Subcutaneous adipose tissue (tissue), 4 donors: ENCODE results near the gene SYCE3. TPM values are rescaled to one million over a fixed set of nuclear protein-coding genes. Genes with fewer than 3 reads are reported as not detected.

Source experiments
- total RNA-seq, 4 donors: library from RNA; depleted of rRNA; stranded (reverse); fragments of >200 nt; gene quantifications; one replicate each; pipeline ENCODE4 v1.1.0, GENCODE V29; 2016
- TF ChIP-seq, protein P1 (sequence below): fragments of 450-650 bp; IDR thresholded peaks from one replicate; pipeline ENCODE4 v1.5.1; 2016; ENCODE audit warnings: low read depth, mild to moderate bottlenecking, control low read depth, antibody characterized with exemption, moderate library complexity

The SYCE3 gene
- total RNA-seq, 4 donors from 2014 or later = 2.2 to 3.3 TPM; not detected in 2

DNA sequence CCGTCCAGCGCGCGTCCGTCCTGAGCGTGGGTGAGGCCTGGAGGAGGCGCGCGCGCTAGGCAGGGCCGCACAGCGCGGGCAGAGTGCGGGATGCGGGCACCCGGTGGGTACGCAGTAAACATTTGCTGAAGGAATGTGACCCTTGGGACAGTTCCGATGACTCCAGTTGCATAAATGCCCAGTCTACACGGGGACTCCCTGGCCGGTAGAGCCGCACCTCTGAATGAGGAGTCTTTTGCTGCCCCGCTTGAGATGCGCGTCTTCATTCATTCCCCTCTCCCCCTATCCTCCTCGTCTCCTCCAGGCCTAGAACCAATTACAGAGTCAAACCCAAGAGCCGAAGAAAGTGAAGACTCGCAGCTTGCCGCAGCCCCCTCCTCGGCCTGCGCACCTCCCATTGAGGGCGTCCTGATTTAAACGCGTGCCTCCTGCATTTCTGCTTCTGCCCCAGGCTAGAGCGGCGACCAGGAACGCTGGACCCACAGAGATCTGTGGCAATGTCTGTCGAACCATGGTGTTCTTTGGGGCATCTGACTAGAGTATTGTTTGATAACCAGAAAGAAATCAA is 20.7 kb upstream of the SYCE3 start:
- TF ChIP-seq, protein P1, sequence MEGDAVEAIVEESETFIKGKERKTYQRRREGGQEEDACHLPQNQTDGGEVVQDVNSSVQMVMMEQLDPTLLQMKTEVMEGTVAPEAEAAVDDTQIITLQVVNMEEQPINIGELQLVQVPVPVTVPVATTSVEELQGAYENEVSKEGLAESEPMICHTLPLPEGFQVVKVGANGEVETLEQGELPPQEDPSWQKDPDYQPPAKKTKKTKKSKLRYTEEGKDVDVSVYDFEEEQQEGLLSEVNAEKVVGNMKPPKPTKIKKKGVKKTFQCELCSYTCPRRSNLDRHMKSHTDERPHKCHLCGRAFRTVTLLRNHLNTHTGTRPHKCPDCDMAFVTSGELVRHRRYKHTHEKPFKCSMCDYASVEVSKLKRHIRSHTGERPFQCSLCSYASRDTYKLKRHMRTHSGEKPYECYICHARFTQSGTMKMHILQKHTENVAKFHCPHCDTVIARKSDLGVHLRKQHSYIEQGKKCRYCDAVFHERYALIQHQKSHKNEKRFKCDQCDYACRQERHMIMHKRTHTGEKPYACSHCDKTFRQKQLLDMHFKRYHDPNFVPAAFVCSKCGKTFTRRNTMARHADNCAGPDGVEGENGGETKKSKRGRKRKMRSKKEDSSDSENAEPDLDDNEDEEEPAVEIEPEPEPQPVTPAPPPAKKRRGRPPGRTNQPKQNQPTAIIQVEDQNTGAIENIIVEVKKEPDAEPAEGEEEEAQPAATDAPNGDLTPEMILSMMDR = no peak

GRCh38 chr22:50582493-50583293 is 20.0 kb upstream of the SYCE3 start, which contains the start of gene CHKB:
TSS of gene CHKB (minus strand) at chr22:50582849. CDS start at chr22:50582781, 68 bp downstream.
- TF ChIP-seq, protein P1 = no peak

DNA sequence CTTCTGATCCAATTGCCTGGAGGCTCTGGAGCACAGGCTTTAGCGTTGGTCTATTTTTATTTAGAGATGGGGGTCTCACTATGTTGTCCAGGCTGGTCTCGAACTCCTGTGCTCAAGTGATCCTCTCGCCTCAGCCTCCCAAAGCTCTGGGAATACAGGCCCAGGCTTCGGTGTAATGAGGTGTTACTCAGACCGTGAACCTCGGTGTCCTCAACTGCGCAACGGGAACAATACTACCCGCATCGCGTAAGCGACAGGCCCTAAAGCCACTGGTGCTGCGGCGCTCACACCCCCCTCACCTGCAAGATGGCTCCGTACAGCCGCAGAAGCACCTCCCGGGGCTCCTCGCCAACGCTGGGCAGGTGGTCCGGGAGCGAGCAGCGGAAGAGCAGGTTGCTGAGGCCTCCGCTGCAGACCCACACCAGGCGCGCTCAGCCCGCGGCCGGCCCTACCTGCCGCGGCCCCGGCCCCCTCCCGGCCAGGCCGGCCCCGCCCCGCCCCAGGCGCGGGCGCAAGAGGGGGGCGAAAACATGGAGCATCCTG is 19.3 kb upstream of the SYCE3 start:
- TF ChIP-seq, protein P1 = no peak

GRCh38 chr22:50581031-50581949 is 18.6 kb upstream of the SYCE3 start:
- TF ChIP-seq, protein P1 = no peak

DNA sequence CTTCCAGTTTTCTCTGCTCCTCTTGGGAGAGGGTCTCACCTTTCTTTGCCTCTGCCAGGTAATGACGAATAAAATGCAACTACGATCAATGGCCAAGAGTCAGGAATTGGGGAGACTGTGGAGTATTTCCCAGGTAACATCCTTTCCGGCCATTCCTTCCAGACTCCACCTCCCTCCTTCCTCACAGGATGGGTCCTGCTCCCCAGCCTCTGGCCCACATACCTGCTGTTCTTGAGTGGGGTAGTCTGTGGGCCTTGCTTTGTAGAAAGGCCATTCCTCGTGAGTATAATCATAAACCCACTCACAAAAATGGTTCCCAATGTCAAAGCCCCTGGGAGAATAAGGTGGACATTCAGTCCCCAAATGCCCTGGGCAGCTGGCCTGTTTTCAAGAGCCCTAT is 17.0 kb upstream of the SYCE3 start:
- TF ChIP-seq, protein P1 = no peak

- TF ChIP-seq, protein P1 = no peak
These were observed 16.1 kb upstream of the SYCE3 start for GRCh38 chr22:50578776-50579310.
